ENCODE data around the gene CHRNA1.

Gene CHRNA1

DNA sequence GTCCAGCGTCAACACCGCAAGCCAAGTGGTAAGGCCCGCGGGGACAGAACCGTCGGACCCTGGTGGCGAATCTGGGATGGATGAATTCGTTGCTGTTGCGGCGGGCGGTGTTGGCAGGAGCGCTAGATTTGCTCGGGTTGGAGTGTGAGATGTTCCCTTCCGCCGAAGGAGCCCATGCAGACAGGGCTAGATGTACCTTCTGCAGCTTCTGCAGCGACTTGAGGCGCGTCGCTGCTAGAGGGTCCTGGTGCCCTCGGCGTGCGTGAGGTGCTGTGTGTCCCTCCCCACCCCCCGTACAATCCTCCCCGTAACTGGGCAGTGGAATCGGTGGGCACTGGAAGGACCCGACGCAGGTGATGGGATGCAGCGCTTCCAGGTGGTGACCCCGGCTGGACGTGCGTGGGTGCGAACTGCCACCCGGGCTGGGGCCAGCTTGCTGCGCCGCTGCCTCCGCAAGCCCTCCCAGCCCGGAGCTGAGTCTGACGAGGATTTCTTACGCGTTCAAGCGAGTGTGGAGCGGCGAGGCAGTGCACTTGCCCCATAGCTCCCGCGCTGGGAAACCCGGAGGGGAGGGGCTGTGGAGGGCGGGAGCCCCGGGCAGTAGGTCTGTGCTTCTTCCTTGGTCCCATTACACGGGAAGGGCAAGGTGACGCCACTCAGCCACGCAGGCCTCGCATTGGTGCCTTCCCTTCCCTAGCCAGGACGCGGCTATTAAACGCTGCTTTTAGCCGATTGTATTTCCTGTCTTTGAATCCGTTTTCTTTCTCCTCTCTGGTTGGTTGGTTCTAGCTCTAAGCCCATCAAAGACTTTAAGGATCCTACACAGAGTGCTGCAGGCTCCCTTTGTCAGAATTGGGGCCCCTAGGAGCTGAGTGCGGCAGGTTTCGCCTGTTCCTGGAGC, 34.2 kb downstream of the CHRNA1 start:
- DNase-seq (ENCODE audit: low spot score) = peak; percentile 51
- in situ Hi-C loops (cut with MboI; ENCODE audit: low sequenced_read_pairs, unreplicated experiment) = no loop called here

DNA sequence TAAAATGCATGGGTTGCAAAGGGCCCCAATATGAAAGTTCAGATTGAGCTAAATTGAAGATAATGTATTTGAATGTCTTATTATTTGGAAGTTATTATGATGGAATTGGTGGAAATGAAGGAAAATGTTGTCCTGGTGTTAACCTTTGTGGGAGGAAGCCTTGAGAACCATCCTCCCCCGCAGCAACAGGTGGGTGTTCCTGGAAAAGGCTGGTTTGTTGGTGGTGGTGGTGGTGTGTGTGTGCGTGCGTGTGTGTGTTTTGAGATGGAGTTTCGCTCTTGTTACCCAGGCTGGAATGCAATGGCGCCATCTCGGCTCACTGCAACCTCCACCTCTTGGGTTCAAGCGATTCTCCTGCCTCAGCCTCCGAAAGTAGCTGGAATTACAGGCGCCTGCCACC, 36.2 kb downstream of the CHRNA1 start:
- in situ Hi-C loops (cut with MboI; ENCODE audit: low sequenced_read_pairs, unreplicated experiment) = no loop called here

More for the DNA sequence above, 34.2 kb downstream of the CHRNA1 start:
- TF ChIP-seq, protein P1, sequence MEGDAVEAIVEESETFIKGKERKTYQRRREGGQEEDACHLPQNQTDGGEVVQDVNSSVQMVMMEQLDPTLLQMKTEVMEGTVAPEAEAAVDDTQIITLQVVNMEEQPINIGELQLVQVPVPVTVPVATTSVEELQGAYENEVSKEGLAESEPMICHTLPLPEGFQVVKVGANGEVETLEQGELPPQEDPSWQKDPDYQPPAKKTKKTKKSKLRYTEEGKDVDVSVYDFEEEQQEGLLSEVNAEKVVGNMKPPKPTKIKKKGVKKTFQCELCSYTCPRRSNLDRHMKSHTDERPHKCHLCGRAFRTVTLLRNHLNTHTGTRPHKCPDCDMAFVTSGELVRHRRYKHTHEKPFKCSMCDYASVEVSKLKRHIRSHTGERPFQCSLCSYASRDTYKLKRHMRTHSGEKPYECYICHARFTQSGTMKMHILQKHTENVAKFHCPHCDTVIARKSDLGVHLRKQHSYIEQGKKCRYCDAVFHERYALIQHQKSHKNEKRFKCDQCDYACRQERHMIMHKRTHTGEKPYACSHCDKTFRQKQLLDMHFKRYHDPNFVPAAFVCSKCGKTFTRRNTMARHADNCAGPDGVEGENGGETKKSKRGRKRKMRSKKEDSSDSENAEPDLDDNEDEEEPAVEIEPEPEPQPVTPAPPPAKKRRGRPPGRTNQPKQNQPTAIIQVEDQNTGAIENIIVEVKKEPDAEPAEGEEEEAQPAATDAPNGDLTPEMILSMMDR (IDR thresholded peaks at IDR 0.05; ENCODE audit: borderline replicate concordance, control extremely low read depth, extremely low read depth, insufficient read depth, missing control alignments) = no peak

DNA sequence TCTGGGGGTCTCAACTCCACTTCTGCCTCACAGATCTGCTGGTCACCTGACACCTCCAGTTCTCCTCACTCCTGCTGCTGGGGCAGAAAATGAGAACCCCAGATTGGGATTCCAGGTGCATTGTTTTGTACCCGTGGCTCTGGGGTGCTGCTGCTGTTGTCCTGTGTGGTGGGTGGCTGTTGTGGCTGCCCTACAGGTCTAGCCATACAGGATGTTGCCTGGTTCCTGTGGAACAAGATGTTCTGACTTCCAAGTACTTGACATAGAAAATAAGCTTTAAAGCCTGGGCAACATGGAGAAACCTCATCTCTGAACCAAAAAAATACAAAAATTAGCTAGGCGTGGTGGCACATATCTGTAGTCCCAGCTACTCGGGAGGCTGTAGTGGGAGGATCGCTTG, 38.1 kb downstream of the CHRNA1 start:
- in situ Hi-C loops (cut with MboI; ENCODE audit: low sequenced_read_pairs, unreplicated experiment) = no loop called here
- TF ChIP-seq, protein P1 (IDR thresholded peaks at IDR 0.05; ENCODE audit: borderline replicate concordance, control extremely low read depth, extremely low read depth, insufficient read depth, missing control alignments) = no peak
- DNase-seq (ENCODE audit: low spot score) = no peak

More for the DNA sequence above, 36.2 kb downstream of the CHRNA1 start:
- TF ChIP-seq, protein P1 (IDR thresholded peaks at IDR 0.05; ENCODE audit: borderline replicate concordance, control extremely low read depth, extremely low read depth, insufficient read depth, missing control alignments) = no peak
- no peak for DNase-seq (ENCODE audit: low spot score)

DNA sequence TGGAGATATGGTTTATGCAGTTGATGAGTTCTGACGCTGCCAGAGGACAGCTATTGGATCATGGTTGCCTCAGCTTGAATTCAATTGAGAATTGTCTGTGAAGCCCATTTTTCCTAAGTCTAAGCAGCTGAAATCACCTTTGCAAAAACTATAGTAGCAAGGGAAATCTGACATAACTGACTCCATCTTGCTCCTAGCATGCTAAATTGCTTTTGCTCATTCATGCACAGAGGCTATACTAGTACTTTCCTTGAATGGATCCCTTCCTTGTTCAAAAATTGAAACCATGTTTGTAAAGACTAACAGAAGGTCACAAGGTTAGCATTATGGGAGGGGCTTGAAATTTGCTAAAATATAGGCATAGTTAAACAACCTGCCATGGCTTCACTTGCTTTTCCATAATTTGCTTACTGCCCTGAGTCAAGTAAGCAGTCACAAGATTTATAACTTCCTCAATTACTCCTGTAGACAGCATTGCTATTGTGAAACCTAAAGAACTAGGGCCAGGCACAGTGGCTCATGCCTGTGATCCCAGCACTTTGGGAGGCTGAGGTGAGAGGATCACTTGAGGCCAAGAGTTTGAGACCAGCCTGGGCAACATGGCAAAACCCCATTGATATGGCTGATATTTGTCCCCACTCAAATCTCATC, 41.2 kb downstream of the CHRNA1 start:
- no peak for DNase-seq (ENCODE audit: low spot score)
- TF ChIP-seq, protein P1 (IDR thresholded peaks at IDR 0.05; ENCODE audit: borderline replicate concordance, control extremely low read depth, extremely low read depth, insufficient read depth, missing control alignments) = no peak
- in situ Hi-C loops (cut with MboI; ENCODE audit: low sequenced_read_pairs, unreplicated experiment) = no loop called here

DNA sequence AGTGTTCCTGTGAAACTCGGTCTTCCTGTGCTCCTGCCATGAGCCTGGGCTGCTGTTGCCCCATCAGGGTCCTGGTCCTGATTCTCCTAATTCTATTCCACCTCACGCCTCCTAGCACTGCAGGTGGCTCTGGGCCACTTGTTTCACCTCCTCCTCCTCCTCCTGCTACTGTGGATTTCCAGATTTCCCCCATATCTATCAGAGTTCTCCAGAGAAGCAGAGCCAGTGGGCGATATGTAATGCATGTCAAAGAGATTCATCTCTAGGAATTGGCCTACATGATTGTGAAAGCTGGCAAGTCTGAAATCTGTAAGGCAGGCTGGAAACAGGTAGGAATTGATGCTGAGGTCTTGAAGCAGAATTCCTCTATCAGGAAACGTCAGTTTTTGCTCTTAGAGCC, 45.3 kb downstream of the CHRNA1 start:
- TF ChIP-seq, protein P1 (IDR thresholded peaks at IDR 0.05; ENCODE audit: borderline replicate concordance, control extremely low read depth, extremely low read depth, insufficient read depth, missing control alignments) = no peak
- no peak for DNase-seq (ENCODE audit: low spot score)
- in situ Hi-C loops (cut with MboI; ENCODE audit: low sequenced_read_pairs, unreplicated experiment) = no loop called here

DNA sequence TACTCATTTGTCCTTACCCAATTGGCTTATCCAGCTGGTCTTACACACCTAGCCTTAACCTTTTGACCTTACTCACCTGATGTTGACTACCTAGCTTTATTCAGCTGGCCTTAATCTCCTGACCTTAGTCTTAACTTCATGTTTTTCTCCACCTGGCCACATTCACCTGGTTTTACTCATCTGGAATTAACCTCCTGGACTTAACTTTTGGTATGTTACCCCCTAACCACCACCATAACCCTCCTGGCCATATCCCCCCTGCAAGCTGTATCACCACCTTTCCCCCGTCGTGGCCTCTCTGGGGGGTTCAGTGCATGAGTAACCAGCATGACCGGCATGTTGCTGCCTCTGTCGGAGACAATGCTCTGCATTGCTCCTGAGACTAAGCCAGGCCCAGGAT, 45.7 kb downstream of the CHRNA1 start:
- TF ChIP-seq, protein P1 (IDR thresholded peaks at IDR 0.05; ENCODE audit: borderline replicate concordance, control extremely low read depth, extremely low read depth, insufficient read depth, missing control alignments) = no peak
- no peak for DNase-seq (ENCODE audit: low spot score)
- in situ Hi-C loops (cut with MboI; ENCODE audit: low sequenced_read_pairs, unreplicated experiment) = no loop called here

Measured in GM13976 (cell line).